Ectodermal cell (in vitro differentiated cells): ENCODE data around the gene METTL5.
"Not testable (repeated sequence)": the region's sequence is repeated elsewhere in the genome, so short reads cannot be mapped to it uniquely, and the experiment has no call there.

Experiments used
- H3K27ac ChIP-seq: 2 replicates; pipeline ENCODE4 v1.7.0; 2013; ENCODE audit warnings: mild to moderate bottlenecking, low read depth, low read length; ENCODE audit not compliant: insufficient read depth, poor library complexity, severe bottlenecking
- H3K27me3 ChIP-seq: 2 replicates; pipeline ENCODE4 v1.7.0; 2013; ENCODE audit warnings: mild to moderate bottlenecking, low read length; ENCODE audit not compliant: insufficient read depth, control insufficient read depth, poor library complexity, severe bottlenecking
- H3K36me3 ChIP-seq: one replicate; pipeline ENCODE4 v1.7.0; 2013; ENCODE audit warnings: low read length; ENCODE audit not compliant: control insufficient read depth, insufficient read depth
- H3K4me1 ChIP-seq: one replicate; pipeline ENCODE4 v1.7.0; 2013; ENCODE audit warnings: low read length; ENCODE audit not compliant: control insufficient read depth, insufficient read depth
- H3K4me3 ChIP-seq: 2 replicates; pipeline ENCODE4 v1.7.0; 2013; ENCODE audit warnings: low read depth, low read length, control low read depth; ENCODE audit not compliant: insufficient read depth
- H3K9me3 ChIP-seq: 2 replicates; pipeline ENCODE4 v1.7.0; 2013; ENCODE audit warnings: mild to moderate bottlenecking, low read length, moderate library complexity; ENCODE audit not compliant: control insufficient read depth
- WGBS, 2 experiments: methylation state at CpG; one replicate each; pipeline ENCODE4 v1.1.7; 2013; ENCODE audit warnings: missing lambda C conversion rate in 2 of 2; 5-methylcytosine and 5-hydroxymethylcytosine counted together

METTL5 gene

GRCh38 chr2:169834401-169834800, 9.7 kb upstream of the METTL5 start:
- Histone ChIP-seq H3K4me3 (no peak overlapping the region), H3K36me3 (no peaks in the 10 kb centered on the region), H3K9me3 (no peaks in the 10 kb centered on the region), H3K27me3 (no peaks in the 10 kb centered on the region), H3K27ac (no peak overlapping the region), H3K4me1 (no peaks in the 10 kb centered on the region)
- no CpG with 5 or more reads among the region's 1 CpG for WGBS, 2 experiments

- 5 to 6% methylated on average over 13 of the region's 13 CpGs for WGBS, 2 experiments
- Histone ChIP-seq H3K4me3 (peak overlapping the region; percentile 80), H3K27ac (no peak overlapping the region), H3K4me1 (peaks cover 13% of the 10 kb centered on the region), H3K36me3 (no peaks in the 10 kb centered on the region), H3K27me3 (peaks cover 3% of the 10 kb centered on the region), H3K9me3 (no peaks in the 10 kb centered on the region)
These were observed 3.6 kb upstream of the METTL5 start for GRCh38 chr2:169828141-169828811.

GRCh38 chr2:169827272-169828140, 2.8 kb upstream of the METTL5 start, which contains the start of gene UBR3:
TSS of gene UBR3 (plus strand) at chr2:169827454. CDS start at chr2:169827508, 54 bp downstream.
- no peaks in the 10 kb centered on the region for H3K36me3 ChIP-seq
- no peaks in the 10 kb centered on the region for H3K9me3 ChIP-seq
- H3K27ac ChIP-seq, result peak within 1 kb of the TSS; percentile 74
- peak within 1 kb of the TSS; percentile 80 for H3K4me3 ChIP-seq
- H3K27me3 ChIP-seq, result peaks cover 3% of the 10 kb centered on the region
- peaks cover 13% of the 10 kb centered on the region for H3K4me1 ChIP-seq
- WGBS, 2 experiments, result 0% methylated on average over 104 of the region's 104 CpGs

GRCh38 chr2:169823996-169824372, 721 bp downstream of the METTL5 start:
- H3K4me3 ChIP-seq, result peak overlapping the region; percentile 77
- 36 to 46% methylated on average over 4 of the region's 4 CpGs for WGBS, 2 experiments
- H3K27me3 ChIP-seq, result peaks cover 3% of the 10 kb centered on the region
- peaks cover 11% of the 10 kb centered on the region for H3K4me1 ChIP-seq
- no peaks in the 10 kb centered on the region for H3K9me3 ChIP-seq
- H3K36me3 ChIP-seq, result no peaks in the 10 kb centered on the region
- H3K27ac ChIP-seq, result no peak overlapping the region

GRCh38 chr2:169822785-169823392, 1.8 kb downstream of the METTL5 start:
- no peak overlapping the region for H3K4me3 ChIP-seq
- H3K27me3 ChIP-seq, result peaks cover 3% of the 10 kb centered on the region
- no peak overlapping the region for H3K27ac ChIP-seq
- WGBS, 2 experiments, result 93 to 94% methylated on average over 4 of the region's 4 CpGs
- H3K36me3 ChIP-seq, result peaks cover 6% of the 10 kb centered on the region
- peaks cover 7% of the 10 kb centered on the region for H3K4me1 ChIP-seq
- H3K9me3 ChIP-seq, result no peaks in the 10 kb centered on the region

- Histone ChIP-seq H3K4me1 (peaks cover 7% of the 10 kb centered on the region), H3K27ac (no peak overlapping the region), H3K4me3 (no peak overlapping the region), H3K9me3 (no peaks in the 10 kb centered on the region), H3K27me3 (peaks cover 3% of the 10 kb centered on the region), H3K36me3 (peaks cover 9% of the 10 kb centered on the region)
- WGBS, 2 experiments, result 86 to 100% methylated on average over 1 to 3 of the region's 3 CpGs
These were observed 2.7 kb downstream of the METTL5 start for GRCh38 chr2:169822036-169822435.

GRCh38 chr2:169820101-169820500, 4.6 kb downstream of the METTL5 start:
- H3K4me1 ChIP-seq, H3K4me3 ChIP-seq: not testable (repeated sequence)
- WGBS, 2 experiments, result 91 to 95% methylated on average over 6 of the region's 7 CpGs

GRCh38 chr2:169819106-169819505, 5.6 kb downstream of the METTL5 start:
- no peaks in the 10 kb centered on the region for H3K27me3 ChIP-seq
- H3K4me1 ChIP-seq, result peaks cover 7% of the 10 kb centered on the region
- H3K4me3 ChIP-seq, result no peak overlapping the region
- H3K9me3 ChIP-seq, result no peaks in the 10 kb centered on the region
- H3K36me3 ChIP-seq, result peaks cover 17% of the 10 kb centered on the region
- WGBS, 2 experiments, result 85 to 93% methylated on average over 1 of the region's 1 CpG
- no peak overlapping the region for H3K27ac ChIP-seq

More at GRCh38 chr2:169820101-169820500, 4.6 kb downstream of the METTL5 start:
- H3K27me3 ChIP-seq, H3K27ac ChIP-seq, H3K9me3 ChIP-seq: not testable (repeated sequence)
- H3K36me3 ChIP-seq, result peaks cover 16% of the 10 kb centered on the region

GRCh38 chr2:169818241-169818640, 6.5 kb downstream of the METTL5 start:
- Histone ChIP-seq H3K27ac (no peak overlapping the region), H3K4me1 (peaks cover under 1% of the 10 kb centered on the region), H3K27me3 (no peaks in the 10 kb centered on the region), H3K4me3 (no peak overlapping the region), H3K36me3 (peaks cover 25% of the 10 kb centered on the region), H3K9me3 (no peaks in the 10 kb centered on the region)

GRCh38 chr2:169817369-169817768, 7.3 kb downstream of the METTL5 start:
- H3K9me3 ChIP-seq, H3K4me1 ChIP-seq, H3K27me3 ChIP-seq, H3K27ac ChIP-seq, H3K4me3 ChIP-seq: not testable (repeated sequence)
- H3K36me3 ChIP-seq, result peaks cover 34% of the 10 kb centered on the region
- 93 to 96% methylated on average over 5 to 6 of the region's 6 CpGs for WGBS, 2 experiments
